HepG2 (cell line): Measurements from ENCODE around the gene KCNRG. TPM values are rescaled to one million over a fixed set of nuclear protein-coding genes. Genes with fewer than 3 reads are reported as not detected.
"Not testable (repeated sequence)": the region's sequence is repeated elsewhere in the genome, so short reads cannot be mapped to it uniquely, and the experiment has no call there.

Experiments
- ATAC-seq: fragments of 200-7000 bp; cut with Tn5 transposase; 3 replicates; pipeline ENCODE4 v1.9.1; 2020; ENCODE audit warnings: mild to moderate bottlenecking, moderate library complexity
- BruUV-seq: library from RNA; stranded (reverse); fragments of 400-500 nt; replicated peaks from 2 replicates; lab custom pipeline; 2021; lab: Mats Ljungman, UMichigan
- CTCF ChIA-PET: fragments of 300-600 bp; formaldehyde crosslinking; extraction: SDS; loops from one replicate; lab custom pipeline; 2021; ENCODE audit warnings: low total read pairs, inconsistent platforms, low intra/inter-chr PET ratio; lab: Yijun Ruan, JAX
- POLR2A ChIA-PET: fragments of 350-600 bp; sonication (Branson Sonifier 250); formaldehyde crosslinking; loops from one replicate; lab custom pipeline; 2020; ENCODE audit warnings: antibody characterized with exemption, inconsistent platforms; lab: Yijun Ruan, JAX
- DNase-seq: peaks from one replicate; pipeline ENCODE4 v3.0.0-alpha.2; 2015; ENCODE audit warnings: low spot score
- FAIRE-seq: peaks from 3 replicates; lab custom pipeline; 2011; peaks lifted over from hg19 to GRCh38; lab: Jason Lieb, UNC
- H2AFZ ChIP-seq: one replicate; pipeline ENCODE4 v1.6.1; 2011; ENCODE audit warnings: low read length, inconsistent platforms
- H3K27ac ChIP-seq: fragments of 300-600 bp; 3 replicates; pipeline ENCODE4 v1.8.0; 2011; ENCODE audit warnings: mixed run types, mild to moderate bottlenecking, mixed read lengths, low read length, inconsistent platforms; ENCODE audit not compliant: insufficient read depth; ENCODE audit errors: extremely low read length
- H3K27me3 ChIP-seq, 2 experiments: fragments of 200-600 bp in 1 of 2; 2 replicates in 1 of 2; 3 replicates in 1 of 2; pipeline versions ENCODE4 v1.6.0 to v1.8.0; 2011; ENCODE audit warnings: low read length in 2 of 2, mild to moderate bottlenecking in 2 of 2, moderate library complexity in 2 of 2, inconsistent platforms in 1 of 2; ENCODE audit not compliant: insufficient read depth in 2 of 2, control insufficient read depth in 1 of 2
- H3K36me3 ChIP-seq, 2 experiments: fragments of 200-600 bp in 1 of 2; replicated peaks in 1 of 2; 2 replicates in 1 of 2; 3 replicates in 1 of 2; pipeline versions ENCODE4 v1.5.1 to v1.8.0; 2011; ENCODE audit warnings: low read length in 2 of 2, inconsistent platforms in 1 of 2; ENCODE audit not compliant: insufficient read depth in 2 of 2, control insufficient read depth in 1 of 2
- H3K4me1 ChIP-seq: 2 replicates; pipeline ENCODE4 v1.5.1; 2012; ENCODE audit warnings: low read length, inconsistent platforms; ENCODE audit not compliant: insufficient read depth
- H3K4me2 ChIP-seq: 2 replicates; pipeline ENCODE4 v1.6.0; 2011; ENCODE audit warnings: low read depth, low read length, inconsistent platforms
- H3K4me3 ChIP-seq, 3 experiments: fragments of 200-600 bp in 1 of 3; sonication (generic), shearing (Covaris generic) in 1 of 3; replicated peaks in 1 of 3; 2 replicates each; pipeline ENCODE4 v1.5.1; 2011 to 2016; ENCODE audit warnings: low read length in 3 of 3, inconsistent platforms in 2 of 3, low read depth in 2 of 3, mild to moderate bottlenecking in 2 of 3, control low read depth in 1 of 3, mixed read lengths in 1 of 3; ENCODE audit not compliant: insufficient read depth in 1 of 3
- H3K79me2 ChIP-seq: one replicate; pipeline ENCODE4 v1.6.1; 2011; ENCODE audit warnings: low read length, inconsistent platforms; ENCODE audit not compliant: insufficient read depth
- H3K9ac ChIP-seq: 2 replicates; pipeline ENCODE4 v1.6.0; 2011; ENCODE audit warnings: mild to moderate bottlenecking, low read depth, low read length, inconsistent platforms; ENCODE audit not compliant: insufficient read depth
- H3K9me3 ChIP-seq: 2 replicates; pipeline ENCODE4 v1.5.1; 2012; ENCODE audit warnings: mild to moderate bottlenecking, low read length
- H4K20me1 ChIP-seq: 2 replicates; pipeline ENCODE4 v1.6.0; 2011; ENCODE audit warnings: inconsistent platforms, mild to moderate bottlenecking, low read length, moderate library complexity; ENCODE audit not compliant: insufficient read depth
- ARID5B ChIP-seq: IDR thresholded peaks from 2 replicates; pipeline ENCODE4 v1.4.0; 2020; ENCODE audit warnings: mild to moderate bottlenecking, missing genetic modification reagents
- BRCA1 ChIP-seq: sonication (generic); formaldehyde crosslinking; IDR thresholded peaks from 2 replicates; pipeline ENCODE4 v1.4.0; 2020; ENCODE audit warnings: missing genetic modification reagents
- DPF2 ChIP-seq: sonication (generic); formaldehyde crosslinking; IDR thresholded peaks from 2 replicates; pipeline ENCODE4 v1.4.0; 2020; ENCODE audit warnings: mild to moderate bottlenecking, low read depth, missing genetic modification reagents, borderline replicate concordance
- HNRNPK ChIP-seq: fragments of 200-400 bp; formaldehyde crosslinking; IDR thresholded peaks from 2 replicates; pipeline ENCODE4 v1.6.1; 2018; ENCODE audit warnings: low read length, low read depth, moderate library complexity, mild to moderate bottlenecking; ENCODE audit not compliant: poor library complexity, severe bottlenecking
- RBAK ChIP-seq: sonication (generic); formaldehyde crosslinking; IDR thresholded peaks from 2 replicates; pipeline ENCODE4 v1.5.1; 2020; ENCODE audit warnings: mild to moderate bottlenecking, missing genetic modification reagents
- SNAPC2 ChIP-seq: sonication (generic); formaldehyde crosslinking; IDR thresholded peaks from 2 replicates; pipeline ENCODE4 v1.8.1; 2022; ENCODE audit warnings: mild to moderate bottlenecking, missing genetic modification reagents
- ZNF234 ChIP-seq: sonication (generic); formaldehyde crosslinking; conservative IDR thresholded peaks from 2 replicates; pipeline ENCODE4 v1.5.1; 2020; ENCODE audit warnings: mild to moderate bottlenecking, missing genetic modification reagents
- ZNF33A ChIP-seq: sonication (generic); formaldehyde crosslinking; IDR thresholded peaks from 2 replicates; pipeline ENCODE4 v1.5.1; 2020; ENCODE audit warnings: missing genetic modification reagents, mild to moderate bottlenecking, moderate library complexity, borderline replicate concordance
- ZNF510 ChIP-seq: sonication (generic); formaldehyde crosslinking; IDR thresholded peaks from 2 replicates; pipeline ENCODE4 v1.4.0; 2020; ENCODE audit warnings: low read depth, mild to moderate bottlenecking, missing genetic modification reagents
- ZNF605 ChIP-seq: sonication (generic); formaldehyde crosslinking; IDR thresholded peaks from 2 replicates; pipeline ENCODE4 v1.8.0; 2022; ENCODE audit warnings: mild to moderate bottlenecking, missing genetic modification reagents
- WGBS: methylation state at CpG from one replicate; pipeline ENCODE4 v1.1.6; 2017; ENCODE audit warnings: low lambda C conversion rate; 5-methylcytosine and 5-hydroxymethylcytosine counted together
- in situ Hi-C: cut with HindIII; loops from 2 replicates; pipeline ENCODE4 v1.10.0; 2017; ENCODE audit warnings: low pct_unique_long_range_greater_than_20kb; ENCODE audit not compliant: extremely low pct_ligation_motif_present
- intact Hi-C: fragments of 100-400 bp; cut with micrococcal nuclease; formaldehyde crosslinking; loops from one replicate; pipeline ENCODE4 v1.10.0; 2022; ENCODE audit not compliant: unreplicated experiment
- polyA plus RNA-seq, 8 experiments: library from polyadenylated mRNA; depleted of rRNA in 3 of 8; stranded (reverse) in 7 of 8; unstranded in 1 of 8; fragments of >200 nt; fragmentation: Illumina TruSeq in 4 of 8; extraction: Trizol in 4 of 8; gene quantifications; 2 replicates each; pipeline versions ENCODE4 v1.2.1 to v1.2.3, GENCODE V29; 2011 to 2016; ENCODE audit warnings: low read depth in 4 of 8, missing spikeins in 1 of 8, mixed read lengths in 1 of 8; ENCODE audit not compliant: insufficient read depth in 1 of 8
- total RNA-seq, 5 experiments: library from RNA; depleted of rRNA; stranded (reverse); fragments of >200 nt; fragmentation: Illumina TruSeq; extraction: Trizol; gene quantifications; 2 replicates each; pipeline ENCODE4 v1.2.3, GENCODE V29; 2016; ENCODE audit warnings: low read depth in 1 of 5

KCNRG gene
- total and polyA plus RNA-seq, 2 of the 13 experiments (the other 11 are each of a cell fraction or from before 2014, with no cell fraction given), result 1.0 to 1.5 TPM

- TF ChIP-seq ZNF605 (CRISPR knock-in tag) (no peak), HNRNPK (no peak), DPF2 (CRISPR knock-in tag) (no peak), RBAK (CRISPR knock-in tag) (no peak), BRCA1 (CRISPR knock-in tag) (no peak), ZNF510 (CRISPR knock-in tag) (no peak), ZNF234 (CRISPR knock-in tag) (no peak)
Observed at GRCh38 chr13:49986471-49986870, 28.8 kb upstream of the KCNRG start (continued).

- H3K4me2 ChIP-seq, H3K27me3 ChIP-seq, H4K20me1 ChIP-seq, POLR2A ChIA-PET, H3K4me3 ChIP-seq, H3K4me1 ChIP-seq, CTCF ChIA-PET, DNase-seq, ATAC-seq, H3K9ac ChIP-seq, H3K27ac ChIP-seq, H3K36me3 ChIP-seq, H2AFZ ChIP-seq, BruUV-seq, H3K9me3 ChIP-seq, FAIRE-seq, H3K79me2 ChIP-seq: not testable (repeated sequence)
- in situ Hi-C loops (loop anchor here (25.0 kb wide), 2 partner anchors 547 to 1072 kb away; no protein-coding TSS in a partner anchor), intact Hi-C loops (loop anchor here (10.0 kb wide), 1 partner anchor 254 kb away; no protein-coding TSS in a partner anchor)
- WGBS, result 68% methylated on average over 6 of the region's 6 CpGs
Observed at GRCh38 chr13:49990612-49991011, 24.6 kb upstream of the KCNRG start.

GRCh38 chr13:49993111-49993510, 22.1 kb upstream of the KCNRG start:
- intact Hi-C loops, result loop anchor here (10.0 kb wide), 1 partner anchor 252 kb away; no protein-coding TSS in a partner anchor

More at GRCh38 chr13:49993111-49993510, 22.1 kb upstream of the KCNRG start:
- Histone ChIP-seq H3K4me1 (peaks cover 8% of the 10 kb centered on the region), H3K9me3 (no peaks in the 10 kb centered on the region), H3K27me3 (no peaks in the 10 kb centered on the region; a peak in 1 of 5 replicates), H2AFZ (no peak overlapping the region), H3K4me3 (no peak overlapping the region), H3K36me3 (no peaks in the 10 kb centered on the region; a peak in 1 of 5 replicates), H3K79me2 (peaks cover 7% of the 10 kb centered on the region), H3K9ac (no peak overlapping the region), H4K20me1 (no peaks in the 10 kb centered on the region), H3K4me2 (no peak overlapping the region), H3K27ac (no peak overlapping the region)
- TF ChIP-seq ARID5B (CRISPR knock-in tag) (no peak), SNAPC2 (CRISPR knock-in tag) (no peak), ZNF33A (CRISPR knock-in tag) (no peak)
- FAIRE-seq, result no peak
- ATAC-seq, result no peak
- ChIA-PET CTCF (no interaction called here), POLR2A (no interaction called here)
- in situ Hi-C loops, result loop anchor here (25.0 kb wide), 2 partner anchors 544 to 1069 kb away; no protein-coding TSS in a partner anchor
- BruUV-seq, result no TSS peak
- no peak for DNase-seq
